H9 (cell line): ENCODE measurements around the gene H2BK1. TPM values are rescaled to one million over a fixed set of nuclear protein-coding genes. Genes with fewer than 3 reads are reported as not detected.

Experiments used
- DNase-seq: peaks from one replicate; pipeline ENCODE4 v3.0.0-alpha.2; 2017
- H2AFZ ChIP-seq: one replicate; pipeline ENCODE4 v1.6.1; 2013; ENCODE audit warnings: mild to moderate bottlenecking, low read length, control low read depth, moderate library complexity
- H2AK5ac ChIP-seq: 2 replicates; pipeline ENCODE4 v1.6.1; 2013; ENCODE audit warnings: low read length, control low read depth, mixed read lengths; ENCODE audit not compliant: insufficient read length
- H2BK120ac ChIP-seq: one replicate; pipeline ENCODE4 v1.6.1; 2013; ENCODE audit warnings: low read depth, mild to moderate bottlenecking, low read length, control low read depth, inconsistent platforms; ENCODE audit not compliant: poor library complexity, severe bottlenecking
- H2BK12ac ChIP-seq: 2 replicates; pipeline ENCODE4 v1.6.1; 2013; ENCODE audit warnings: low read length, control low read depth, mixed read lengths, low read depth; ENCODE audit not compliant: insufficient read length
- H2BK15ac ChIP-seq: 2 replicates; pipeline ENCODE4 v1.6.1; 2013; ENCODE audit warnings: low read depth, low read length, control low read depth
- H2BK20ac ChIP-seq: one replicate; pipeline ENCODE4 v1.6.1; 2013; ENCODE audit warnings: low read depth, mild to moderate bottlenecking, low read length, control low read depth, inconsistent platforms; ENCODE audit not compliant: poor library complexity, severe bottlenecking
- H2BK5ac ChIP-seq: 2 replicates; pipeline ENCODE4 v1.6.1; 2013; ENCODE audit warnings: low read length, control low read depth, mixed read lengths; ENCODE audit not compliant: insufficient read length
- H3K14ac ChIP-seq: 2 replicates; pipeline ENCODE4 v1.6.1; 2013; ENCODE audit warnings: low read length, control low read depth; ENCODE audit not compliant: insufficient read depth
- H3K18ac ChIP-seq: 2 replicates; pipeline ENCODE4 v1.6.1; 2013; ENCODE audit warnings: low read depth, mild to moderate bottlenecking, mixed read lengths, low read length, control low read depth; ENCODE audit not compliant: insufficient read length
- H3K23ac ChIP-seq: 2 replicates; pipeline ENCODE4 v1.6.1; 2013; ENCODE audit warnings: low read length, control low read depth, mixed read lengths, low read depth; ENCODE audit not compliant: insufficient read length
- H3K23me2 ChIP-seq: 2 replicates; pipeline ENCODE4 v1.6.1; 2013; ENCODE audit warnings: low read depth, mild to moderate bottlenecking, mixed read lengths, low read length, control low read depth; ENCODE audit not compliant: insufficient read length, poor library complexity, severe bottlenecking
- H3K27ac ChIP-seq: 2 replicates; pipeline ENCODE4 v1.5.1; 2013; ENCODE audit warnings: low read length, control low read depth, mixed read lengths, low read depth; ENCODE audit not compliant: insufficient read length
- H3K27me3 ChIP-seq: 2 replicates; pipeline ENCODE4 v1.6.1; 2013; ENCODE audit warnings: low read length, control low read depth, inconsistent platforms; ENCODE audit not compliant: insufficient read depth
- H3K4ac ChIP-seq: 2 replicates; pipeline ENCODE4 v1.6.1; 2013; ENCODE audit warnings: low read depth, mild to moderate bottlenecking, control low read depth, inconsistent platforms, low read length, moderate library complexity
- H3K4me1 ChIP-seq: 2 replicates; pipeline ENCODE4 v1.6.1; 2013; ENCODE audit warnings: low read length, control low read depth, inconsistent platforms; ENCODE audit not compliant: insufficient read depth
- H3K4me2 ChIP-seq: 2 replicates; pipeline ENCODE4 v1.6.1; 2013; ENCODE audit warnings: low read length, control low read depth, mixed read lengths; ENCODE audit not compliant: insufficient read length, insufficient read depth
- H3K56ac ChIP-seq: 2 replicates; pipeline ENCODE4 v1.6.1; 2013; ENCODE audit warnings: low read depth, mild to moderate bottlenecking, mixed read lengths, low read length, control low read depth; ENCODE audit not compliant: insufficient read length
- H3K79me1 ChIP-seq: 2 replicates; pipeline ENCODE4 v1.6.1; 2013; ENCODE audit warnings: low read depth, mild to moderate bottlenecking, moderate library complexity, low read length, control low read depth, inconsistent platforms; ENCODE audit not compliant: insufficient read depth, poor library complexity, severe bottlenecking
- H3K79me2 ChIP-seq: 2 replicates; pipeline ENCODE4 v1.6.1; 2013; ENCODE audit warnings: low read length, control low read depth, inconsistent platforms; ENCODE audit not compliant: insufficient read depth
- H3K9ac ChIP-seq: 2 replicates; pipeline ENCODE4 v1.6.1; 2013; ENCODE audit warnings: low read length, control low read depth, mixed read lengths; ENCODE audit not compliant: insufficient read length; ENCODE audit errors: extremely low read depth
- H3K9me3 ChIP-seq: one replicate; pipeline ENCODE4 v1.6.1; 2013; ENCODE audit warnings: low read depth, low read length, inconsistent platforms; ENCODE audit not compliant: control insufficient read depth
- H3T11ph ChIP-seq: one replicate; pipeline ENCODE4 v1.6.1; 2013; ENCODE audit warnings: mild to moderate bottlenecking, low read length, control low read depth, inconsistent platforms
- H4K20me1 ChIP-seq: one replicate; pipeline ENCODE4 v1.6.1; 2013; ENCODE audit not compliant: control insufficient read depth, insufficient read length, insufficient read depth
- H4K5ac ChIP-seq: 2 replicates; pipeline ENCODE4 v1.6.1; 2013; ENCODE audit warnings: low read depth, mild to moderate bottlenecking, mixed read lengths, low read length, control low read depth; ENCODE audit not compliant: insufficient read length
- H4K8ac ChIP-seq: replicated peaks from 2 replicates; pipeline ENCODE4 v1.6.1; 2013; ENCODE audit warnings: low read length, control low read depth, mixed read lengths, low read depth; ENCODE audit not compliant: insufficient read length
- H4K91ac ChIP-seq: 2 replicates; pipeline ENCODE4 v1.6.1; 2013; ENCODE audit warnings: low read depth, mild to moderate bottlenecking, moderate library complexity, mixed read lengths, low read length, control low read depth; ENCODE audit not compliant: insufficient read length
- H3K27ac Mint-ChIP-seq, 3 experiments: 2 replicates in 2 of 3; 3 replicates in 1 of 3; pipeline ENCODE4 v1.8.0; 2020 to 2021; ENCODE audit warnings: mixed read lengths in 3 of 3, mild to moderate bottlenecking in 1 of 3, moderate library complexity in 1 of 3
- H3K27me3 Mint-ChIP-seq: 2 replicates; pipeline ENCODE4 v1.8.0; 2021; ENCODE audit warnings: low read depth, mild to moderate bottlenecking, moderate library complexity, mixed read lengths
- H3K36me3 Mint-ChIP-seq, 3 experiments: 2 replicates in 2 of 3; 3 replicates in 1 of 3; pipeline ENCODE4 v1.8.0; 2020 to 2021; ENCODE audit warnings: low read depth in 3 of 3, mixed read lengths in 3 of 3; ENCODE audit not compliant: insufficient read depth in 1 of 3
- H3K4me1 Mint-ChIP-seq, 2 experiments: 2 replicates each; pipeline ENCODE4 v1.8.0; 2020; ENCODE audit warnings: mixed read lengths in 2 of 2
- H3K4me3 Mint-ChIP-seq, 2 experiments: 2 replicates in 1 of 2; 3 replicates in 1 of 2; pipeline ENCODE4 v1.8.0; 2020 to 2021; ENCODE audit warnings: mild to moderate bottlenecking in 2 of 2, mixed read lengths in 2 of 2, moderate library complexity in 1 of 2
- H3K9me3 Mint-ChIP-seq, 2 experiments: 2 replicates in 1 of 2; 3 replicates in 1 of 2; pipeline ENCODE4 v1.8.0; 2020; ENCODE audit warnings: mild to moderate bottlenecking in 2 of 2, mixed read lengths in 2 of 2, moderate library complexity in 1 of 2
- CTCF ChIP-seq: fragments of 200-600 bp; sonication (generic); conservative IDR thresholded peaks from 3 replicates; pipeline ENCODE4 v1.8.0; 2021; ENCODE audit warnings: antibody characterized with exemption, mild to moderate bottlenecking
- WGBS: extraction: QIAGEN DNeasy Blood & Tissue Kit; methylation state at CpG from one replicate; pipeline ENCODE4 v1.1.7; 2013; ENCODE audit warnings: missing lambda C conversion rate, low lambda C conversion rate, mixed read lengths; ENCODE audit not compliant: insufficient read length; ENCODE audit errors: extremely low coverage; 5-methylcytosine and 5-hydroxymethylcytosine counted together
- total RNA-seq: library from RNA; stranded (reverse); gene quantifications from 2 replicates; pipeline ENCODE4 v1.2.1, GENCODE V29; 2021

The H2BK1 gene
- total RNA-seq, 1 experiment from 2014 or later, result not detected

GRCh38 chr7:151173386-151174245, 36.7 kb downstream of the H2BK1 start:
- Histone ChIP-seq H2AK5ac (no peak overlapping the region), H2BK5ac (no peak overlapping the region), H3K79me1 (no peaks in the 10 kb centered on the region), H3K4ac (no peak overlapping the region), H3K79me2 (no peaks in the 10 kb centered on the region), H2BK20ac (no peak overlapping the region), H2BK120ac (no peak overlapping the region), H2BK12ac (no peak overlapping the region), H4K20me1 (no peaks in the 10 kb centered on the region), H3K4me2 (no peak overlapping the region), H4K5ac (no peak overlapping the region), H2BK15ac (no peak overlapping the region), H3K14ac (no peak overlapping the region), H3K27me3 (peaks cover 16% of the 10 kb centered on the region), H3T11ph (no peak overlapping the region), H3K9ac (no peak overlapping the region), H3K23me2 (no peaks in the 10 kb centered on the region), H3K27ac (no peak overlapping the region), H3K9me3 (no peaks in the 10 kb centered on the region), H3K23ac (no peak overlapping the region), H4K8ac (no peak overlapping the region), H3K4me1 (no peaks in the 10 kb centered on the region), H3K56ac (no peak overlapping the region), H3K18ac (no peak overlapping the region), H2AFZ (no peak overlapping the region), H4K91ac (no peak overlapping the region)
- Mint-ChIP-seq H3K4me1 (peaks cover 4 to 17% of the 10 kb centered on the region in 2 experiments; a peak in 3 of 4 replicates), H3K4me3 (no peak overlapping the region; a peak in 1 of 5 replicates), H3K27me3 (peaks cover 97% of the 10 kb centered on the region), H3K36me3 (peaks cover 0 to 3% (median 0%) of the 10 kb centered on the region in 3 experiments; a peak in 2 of 7 replicates), H3K9me3 (peaks cover 19 to 28% of the 10 kb centered on the region in 2 experiments), H3K27ac (peak overlapping the region in 1 of 3 experiments; percentile 37; a peak in 1 of 7 replicates)
- no peak for DNase-seq
- no CpG with 5 or more reads among the region's 43 CpGs for WGBS
- no peak for TF ChIP-seq CTCF
